Measurements from ENCODE around the gene REM2.

The REM2 gene

DNA sequence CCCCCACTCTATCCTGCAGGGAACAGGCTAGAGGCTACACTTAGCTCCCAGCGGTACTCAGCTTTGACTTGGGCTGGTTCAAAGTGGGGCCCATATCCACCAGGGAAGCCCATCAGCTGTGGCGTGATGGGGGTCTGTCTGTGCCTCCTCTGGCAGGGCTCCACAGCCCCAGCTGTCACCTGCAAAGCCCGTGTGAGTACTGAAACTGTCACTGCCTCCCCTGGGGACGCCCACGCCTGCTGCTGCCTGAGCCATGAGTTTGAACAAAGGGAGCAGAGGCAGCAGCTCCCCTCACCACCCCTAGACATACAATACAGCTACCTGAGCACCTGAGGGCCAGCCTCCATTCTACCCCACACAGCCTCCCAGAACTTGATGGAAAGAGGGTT, 5.0 kb downstream of the REM2 start:
- Histone ChIP-seq H3K4me3 (replicated peaks; ENCODE audit: insufficient read depth, low read length) (no peak overlapping the region), H3K27ac (replicated peaks) (no peak overlapping the region), H3K27me3 (ENCODE audit: insufficient read depth, poor library complexity, severe bottlenecking) (peaks cover 5% of the 10 kb centered on the region)
- DNase-seq (ENCODE audit: low read depth in 1 of 2, low spot score in 1 of 2) = no peak
- TF ChIP-seq, protein P1, sequence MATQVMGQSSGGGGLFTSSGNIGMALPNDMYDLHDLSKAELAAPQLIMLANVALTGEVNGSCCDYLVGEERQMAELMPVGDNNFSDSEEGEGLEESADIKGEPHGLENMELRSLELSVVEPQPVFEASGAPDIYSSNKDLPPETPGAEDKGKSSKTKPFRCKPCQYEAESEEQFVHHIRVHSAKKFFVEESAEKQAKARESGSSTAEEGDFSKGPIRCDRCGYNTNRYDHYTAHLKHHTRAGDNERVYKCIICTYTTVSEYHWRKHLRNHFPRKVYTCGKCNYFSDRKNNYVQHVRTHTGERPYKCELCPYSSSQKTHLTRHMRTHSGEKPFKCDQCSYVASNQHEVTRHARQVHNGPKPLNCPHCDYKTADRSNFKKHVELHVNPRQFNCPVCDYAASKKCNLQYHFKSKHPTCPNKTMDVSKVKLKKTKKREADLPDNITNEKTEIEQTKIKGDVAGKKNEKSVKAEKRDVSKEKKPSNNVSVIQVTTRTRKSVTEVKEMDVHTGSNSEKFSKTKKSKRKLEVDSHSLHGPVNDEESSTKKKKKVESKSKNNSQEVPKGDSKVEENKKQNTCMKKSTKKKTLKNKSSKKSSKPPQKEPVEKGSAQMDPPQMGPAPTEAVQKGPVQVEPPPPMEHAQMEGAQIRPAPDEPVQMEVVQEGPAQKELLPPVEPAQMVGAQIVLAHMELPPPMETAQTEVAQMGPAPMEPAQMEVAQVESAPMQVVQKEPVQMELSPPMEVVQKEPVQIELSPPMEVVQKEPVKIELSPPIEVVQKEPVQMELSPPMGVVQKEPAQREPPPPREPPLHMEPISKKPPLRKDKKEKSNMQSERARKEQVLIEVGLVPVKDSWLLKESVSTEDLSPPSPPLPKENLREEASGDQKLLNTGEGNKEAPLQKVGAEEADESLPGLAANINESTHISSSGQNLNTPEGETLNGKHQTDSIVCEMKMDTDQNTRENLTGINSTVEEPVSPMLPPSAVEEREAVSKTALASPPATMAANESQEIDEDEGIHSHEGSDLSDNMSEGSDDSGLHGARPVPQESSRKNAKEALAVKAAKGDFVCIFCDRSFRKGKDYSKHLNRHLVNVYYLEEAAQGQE (IDR thresholded peaks at IDR 0.05; ENCODE audit: insufficient replicate concordance, low read depth) = no peak
- TF ChIP-seq POLR2AphosphoS5 (IDR thresholded peaks at IDR 0.05; ENCODE audit: low read depth) (no peak), SPI1 (IDR thresholded peaks at IDR 0.05; ENCODE audit: borderline replicate concordance, low read depth) (no peak), GABPA (IDR thresholded peaks at IDR 0.05; ENCODE audit: low read depth) (no peak)
- TF ChIP-seq, protein P2, sequence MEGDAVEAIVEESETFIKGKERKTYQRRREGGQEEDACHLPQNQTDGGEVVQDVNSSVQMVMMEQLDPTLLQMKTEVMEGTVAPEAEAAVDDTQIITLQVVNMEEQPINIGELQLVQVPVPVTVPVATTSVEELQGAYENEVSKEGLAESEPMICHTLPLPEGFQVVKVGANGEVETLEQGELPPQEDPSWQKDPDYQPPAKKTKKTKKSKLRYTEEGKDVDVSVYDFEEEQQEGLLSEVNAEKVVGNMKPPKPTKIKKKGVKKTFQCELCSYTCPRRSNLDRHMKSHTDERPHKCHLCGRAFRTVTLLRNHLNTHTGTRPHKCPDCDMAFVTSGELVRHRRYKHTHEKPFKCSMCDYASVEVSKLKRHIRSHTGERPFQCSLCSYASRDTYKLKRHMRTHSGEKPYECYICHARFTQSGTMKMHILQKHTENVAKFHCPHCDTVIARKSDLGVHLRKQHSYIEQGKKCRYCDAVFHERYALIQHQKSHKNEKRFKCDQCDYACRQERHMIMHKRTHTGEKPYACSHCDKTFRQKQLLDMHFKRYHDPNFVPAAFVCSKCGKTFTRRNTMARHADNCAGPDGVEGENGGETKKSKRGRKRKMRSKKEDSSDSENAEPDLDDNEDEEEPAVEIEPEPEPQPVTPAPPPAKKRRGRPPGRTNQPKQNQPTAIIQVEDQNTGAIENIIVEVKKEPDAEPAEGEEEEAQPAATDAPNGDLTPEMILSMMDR (IDR thresholded peaks at IDR 0.05; ENCODE audit: insufficient read depth, low read length) = no peak

DNA sequence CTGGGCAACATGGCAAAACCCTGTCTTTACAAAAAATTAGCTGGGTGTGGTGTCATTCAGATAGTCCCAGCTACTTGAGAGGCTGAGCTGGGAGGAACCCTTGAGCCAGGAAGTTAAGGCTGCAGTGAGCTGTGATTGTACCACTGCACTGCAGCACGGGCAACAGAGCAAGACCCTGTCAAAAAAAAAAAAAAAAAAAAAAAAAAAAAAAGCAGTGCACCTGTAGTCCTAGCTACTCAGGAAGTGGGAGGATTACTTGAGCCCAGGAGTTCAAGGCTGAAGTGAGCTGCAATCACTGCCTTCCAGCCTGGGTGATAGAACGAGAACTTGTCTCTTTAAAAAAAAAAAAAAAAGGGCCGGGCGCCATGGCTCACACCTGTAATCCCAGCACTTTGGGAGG, 5.6 kb downstream of the REM2 start:
- no peak overlapping the region for H3K27ac ChIP-seq (replicated peaks)
- TF ChIP-seq POLR2AphosphoS5 (IDR thresholded peaks at IDR 0.05; ENCODE audit: low read depth) (no peak), GABPA (IDR thresholded peaks at IDR 0.05; ENCODE audit: low read depth) (no peak), SPI1 (IDR thresholded peaks at IDR 0.05; ENCODE audit: borderline replicate concordance, low read depth) (no peak)
- TF ChIP-seq, protein P1 (IDR thresholded peaks at IDR 0.05; ENCODE audit: insufficient replicate concordance, low read depth) = no peak
- TF ChIP-seq, protein P2 (IDR thresholded peaks at IDR 0.05; ENCODE audit: insufficient read depth, low read length) = no peak
- no peak overlapping the region for H3K4me3 ChIP-seq (replicated peaks; ENCODE audit: insufficient read depth, low read length)
- no peak for DNase-seq (ENCODE audit: low read depth in 1 of 2, low spot score in 1 of 2)
- peaks cover 5% of the 10 kb centered on the region for H3K27me3 ChIP-seq (ENCODE audit: insufficient read depth, poor library complexity, severe bottlenecking)

- no peak overlapping the region for H3K4me3 ChIP-seq (replicated peaks; ENCODE audit: insufficient read depth, low read length)
- TF ChIP-seq, protein P2 (IDR thresholded peaks at IDR 0.05; ENCODE audit: insufficient read depth, low read length) = no peak
- TF ChIP-seq GABPA (IDR thresholded peaks at IDR 0.05; ENCODE audit: low read depth) (no peak), SPI1 (IDR thresholded peaks at IDR 0.05; ENCODE audit: borderline replicate concordance, low read depth) (no peak), POLR2AphosphoS5 (IDR thresholded peaks at IDR 0.05; ENCODE audit: low read depth) (no peak)
- TF ChIP-seq, protein P1 (IDR thresholded peaks at IDR 0.05; ENCODE audit: insufficient replicate concordance, low read depth) = no peak
- DNase-seq (ENCODE audit: low read depth in 1 of 2, low spot score in 1 of 2) = no peak
- peaks cover 5% of the 10 kb centered on the region for H3K27me3 ChIP-seq (ENCODE audit: insufficient read depth, poor library complexity, severe bottlenecking)
- no peak overlapping the region for H3K27ac ChIP-seq (replicated peaks)
Observed at GRCh38 chr14:22890416-22890815, 7.4 kb downstream of the REM2 start.
